HL-60/S4 treated with retinoic acid at 250 ng/mL for 4 days and 3 days (cell line): ENCODE results near the gene VSTM5.
"Not testable (repeated sequence)": the region's sequence is repeated elsewhere in the genome, so short reads cannot be mapped to it uniquely, and the experiment has no call there.

Experiments
- in situ Hi-C: fragments of 300-500 bp; cut with MboI; formaldehyde crosslinking; loops from 2 replicates; pipeline ENCODE4 v1.7.0; 2022; ENCODE audit warnings: low sequenced_read_pairs

Gene VSTM5, protein sequence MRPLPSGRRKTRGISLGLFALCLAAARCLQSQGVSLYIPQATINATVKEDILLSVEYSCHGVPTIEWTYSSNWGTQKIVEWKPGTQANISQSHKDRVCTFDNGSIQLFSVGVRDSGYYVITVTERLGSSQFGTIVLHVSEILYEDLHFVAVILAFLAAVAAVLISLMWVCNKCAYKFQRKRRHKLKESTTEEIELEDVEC

DNA sequence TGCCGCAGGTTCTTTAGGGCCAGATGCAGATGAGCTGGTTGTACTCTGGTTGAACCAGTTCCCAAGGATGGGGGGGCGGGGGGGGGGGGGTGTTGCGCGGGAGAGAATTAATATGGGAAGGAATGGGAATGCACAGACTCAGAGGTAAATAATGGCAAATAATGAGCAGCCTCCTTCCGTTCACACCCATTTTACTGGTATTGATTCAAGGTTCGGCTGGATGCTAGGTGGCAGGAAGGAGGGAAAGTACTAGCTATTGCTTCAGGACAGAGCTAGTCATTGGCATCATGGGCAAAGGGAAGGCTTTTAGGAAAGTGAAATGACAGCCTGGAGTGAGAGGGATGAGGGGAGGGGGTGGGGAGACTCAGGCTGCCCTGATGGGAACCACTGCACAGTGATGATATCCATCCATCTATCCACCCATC lies at the start of gene VSTM5:
VSTM5 (minus strand) TSS at position 25 of the 425 bp plus-strand sequence. CDS start 116 bp downstream, outside the sequence.
- in situ Hi-C loops: no loop called here

DNA sequence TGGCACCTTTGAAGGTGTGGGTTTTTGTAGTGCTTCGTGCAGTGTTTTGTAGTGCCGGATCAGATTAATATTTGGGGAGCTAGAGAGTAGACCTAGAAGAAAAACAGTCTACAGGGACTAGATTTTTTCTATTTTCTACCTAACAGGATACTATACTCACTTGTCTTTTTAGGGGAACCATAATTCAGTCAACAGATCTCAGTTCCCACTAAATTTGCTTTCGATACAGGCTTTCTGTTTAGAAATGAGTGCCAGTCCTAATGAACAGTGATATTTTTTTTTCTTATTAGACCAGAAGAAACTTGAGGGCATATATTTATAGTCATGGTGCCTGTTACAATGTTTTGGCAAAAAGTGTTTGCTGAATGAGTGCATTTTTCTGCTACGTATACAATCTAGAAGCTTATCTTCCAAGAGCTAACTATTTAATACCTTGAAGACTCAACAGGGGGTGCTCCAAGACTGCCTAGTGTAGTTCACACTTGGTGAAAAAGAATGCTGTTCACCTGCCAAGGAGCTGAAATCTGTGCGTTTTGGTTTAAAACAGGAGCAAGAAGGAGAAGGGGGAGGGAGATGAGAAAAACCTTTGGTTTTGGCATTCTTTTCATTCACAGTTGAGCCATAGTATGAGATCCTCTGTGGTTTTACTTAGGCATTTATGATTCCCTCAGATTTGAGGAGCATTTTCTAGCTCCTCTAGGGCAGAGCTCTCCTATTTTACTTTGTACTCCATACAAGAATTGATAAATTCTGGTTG lies 44.9 kb upstream of the VSTM5 start:
- in situ Hi-C loops: no loop called here

DNA sequence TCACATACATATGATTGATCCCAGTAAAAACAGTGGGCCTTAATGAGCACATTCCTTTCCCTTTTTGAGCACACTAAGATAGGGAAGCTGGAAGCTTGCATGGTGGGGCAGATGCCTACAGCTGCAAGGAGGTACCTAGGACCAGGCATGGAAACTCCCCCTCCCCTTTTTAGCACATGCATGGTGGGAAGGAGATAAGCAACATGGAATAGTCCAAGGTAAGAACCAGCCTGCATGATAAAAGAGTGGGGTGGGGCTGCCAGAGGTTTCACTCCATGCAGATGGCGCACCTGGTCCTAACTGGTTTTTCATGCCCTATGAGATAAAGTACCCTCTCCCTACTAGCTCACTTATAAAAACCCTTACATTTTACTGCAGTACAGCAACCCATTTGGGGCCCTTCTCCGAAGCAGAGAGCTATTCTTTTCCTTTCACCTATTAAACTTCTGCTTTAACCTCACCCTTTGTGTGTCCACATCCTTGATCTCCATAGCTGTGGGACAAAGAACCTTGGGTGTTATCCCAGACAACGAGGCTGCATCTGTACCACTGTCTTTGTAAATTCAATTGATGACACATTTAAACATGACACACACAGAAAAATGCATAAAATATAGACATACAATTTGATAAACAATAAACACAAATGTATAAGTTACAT lies 40.1 kb upstream of the VSTM5 start:
- in situ Hi-C loops: no loop called here

DNA sequence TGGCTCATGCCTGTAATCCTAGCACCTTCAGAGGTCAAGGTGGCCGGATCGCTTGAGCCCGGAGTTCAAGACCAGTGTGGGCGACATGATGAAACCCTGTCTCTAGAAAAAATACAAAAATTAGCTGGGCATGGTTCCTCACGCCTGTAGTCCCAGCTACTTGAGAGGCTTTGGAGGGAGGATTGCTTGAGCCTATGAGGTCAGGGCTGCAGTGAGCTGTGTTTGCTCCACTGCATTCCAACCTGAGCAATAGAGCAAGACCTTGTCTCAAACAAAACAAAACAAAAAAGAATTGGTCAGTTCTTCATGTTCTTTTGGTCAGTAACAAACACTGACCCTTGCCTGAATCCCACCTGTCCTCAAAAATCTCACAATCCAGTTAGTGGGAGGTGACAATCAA lies 36.7 kb upstream of the VSTM5 start:
- in situ Hi-C loops: no loop called here

DNA sequence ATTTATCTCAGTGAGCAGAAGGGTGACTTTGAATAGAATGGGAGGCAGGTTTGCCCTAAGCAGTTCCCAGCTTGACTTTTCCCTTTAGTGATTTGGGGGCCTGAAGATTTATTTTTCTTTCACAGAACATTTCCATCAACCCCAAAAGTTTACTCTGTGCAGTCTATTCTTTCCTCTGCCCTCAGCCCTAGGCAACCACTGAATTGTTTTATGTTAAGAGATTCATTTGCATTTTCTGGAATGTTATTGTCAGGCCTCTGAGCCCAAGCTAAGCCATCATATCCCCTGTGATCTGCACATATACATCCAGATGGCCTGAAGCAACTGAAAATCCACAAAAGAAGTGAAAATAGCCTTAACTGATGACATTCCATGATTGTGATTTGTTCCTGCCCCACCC lies 28.7 kb upstream of the VSTM5 start:
- in situ Hi-C loops: not testable (repeated sequence)

DNA sequence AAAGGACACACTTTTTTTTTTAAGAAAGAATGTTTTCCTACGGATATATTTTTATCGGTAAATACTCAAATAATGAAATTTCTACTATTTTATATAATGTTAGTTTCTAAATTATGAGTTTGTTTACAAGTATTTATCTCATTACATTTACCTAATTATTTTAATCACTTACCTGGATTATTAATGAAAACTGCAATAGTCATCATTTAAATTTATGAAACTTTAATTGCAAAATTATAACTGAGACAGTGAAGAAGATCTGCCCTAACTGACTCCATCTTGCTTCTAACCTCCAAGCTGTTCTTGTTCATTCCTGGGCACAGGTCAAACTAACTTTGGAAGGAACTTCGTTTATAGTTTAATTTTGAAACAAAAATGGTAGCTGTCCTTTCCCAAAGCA lies 25.2 kb upstream of the VSTM5 start:
- in situ Hi-C loops: no loop called here

DNA sequence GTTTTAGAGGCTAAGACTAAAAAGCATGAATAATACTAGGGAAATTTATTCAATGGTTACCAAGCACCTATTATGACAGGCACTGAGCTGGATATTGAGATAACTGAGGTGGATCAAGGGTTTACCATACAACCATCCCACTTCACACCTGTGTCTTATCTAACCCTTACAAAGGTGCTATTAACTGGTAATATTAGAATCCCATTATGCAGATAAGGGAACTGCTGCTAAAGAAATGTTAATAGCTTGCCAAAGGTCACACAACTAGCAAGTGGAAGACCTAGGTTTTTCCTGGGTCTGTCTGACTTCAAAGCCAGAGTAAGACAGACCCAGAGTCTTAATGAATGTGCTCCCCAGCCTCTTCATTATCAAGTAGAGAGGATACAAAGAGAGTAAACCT lies 21.1 kb upstream of the VSTM5 start:
- in situ Hi-C loops: no loop called here

DNA sequence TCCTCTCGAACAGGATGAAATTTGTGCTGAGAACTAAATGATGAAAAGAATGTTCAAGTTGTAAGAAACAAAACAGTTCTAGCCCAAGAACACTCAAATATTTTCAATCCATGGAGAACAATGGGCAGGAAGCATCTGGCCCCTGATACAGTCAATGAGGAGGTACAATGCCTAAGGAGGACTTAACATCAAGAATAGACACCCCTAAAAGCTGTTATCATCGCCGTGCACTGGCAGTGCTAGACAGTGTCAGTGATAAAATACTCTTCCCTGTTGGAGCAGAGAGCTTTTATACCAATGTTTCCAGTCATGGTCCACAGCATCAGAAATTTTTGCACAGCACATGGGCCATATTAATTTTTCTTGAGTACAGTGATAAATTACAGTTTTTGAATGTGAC lies 20.2 kb upstream of the VSTM5 start:
- in situ Hi-C loops: no loop called here

DNA sequence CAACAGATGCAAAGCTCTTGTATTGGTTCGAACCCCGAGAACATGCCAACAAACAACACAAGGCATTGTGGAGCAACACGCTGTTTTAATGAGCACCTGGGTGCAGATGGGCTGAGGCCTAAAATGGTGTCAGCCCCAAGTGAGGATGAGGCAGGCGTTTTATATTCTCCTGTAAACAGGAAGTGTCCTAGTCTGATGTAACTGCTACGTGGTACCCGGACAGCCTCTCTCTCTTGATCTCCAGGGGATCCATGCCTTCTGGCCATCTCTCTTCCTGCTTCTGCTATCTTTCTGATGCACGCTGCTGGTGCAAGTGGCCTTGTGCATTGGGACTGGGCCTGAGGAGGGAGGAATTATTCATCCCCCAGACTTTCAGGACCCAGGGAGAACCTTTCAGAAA lies 19.4 kb upstream of the VSTM5 start:
- in situ Hi-C loops: no loop called here

DNA sequence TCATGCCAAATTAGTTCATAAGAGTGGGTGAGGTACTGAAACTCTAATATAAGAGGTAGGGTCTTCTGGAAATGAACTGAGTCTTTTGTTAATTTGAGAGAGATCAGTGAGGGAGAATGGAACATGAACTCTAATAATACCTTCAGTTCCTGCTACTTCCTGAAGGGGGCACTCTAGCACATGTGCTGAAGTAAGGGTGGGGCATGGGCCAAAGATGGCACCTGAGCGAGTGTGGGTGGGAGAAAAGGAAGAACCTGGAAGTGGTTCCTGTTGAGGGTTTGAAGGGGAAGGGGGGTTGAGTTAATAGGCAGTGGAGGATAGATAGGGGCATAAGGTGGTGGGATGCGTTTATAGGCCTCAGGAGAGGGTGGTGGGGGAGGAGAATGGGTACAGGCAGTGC lies 18.0 kb upstream of the VSTM5 start:
- in situ Hi-C loops: not testable (repeated sequence)

DNA sequence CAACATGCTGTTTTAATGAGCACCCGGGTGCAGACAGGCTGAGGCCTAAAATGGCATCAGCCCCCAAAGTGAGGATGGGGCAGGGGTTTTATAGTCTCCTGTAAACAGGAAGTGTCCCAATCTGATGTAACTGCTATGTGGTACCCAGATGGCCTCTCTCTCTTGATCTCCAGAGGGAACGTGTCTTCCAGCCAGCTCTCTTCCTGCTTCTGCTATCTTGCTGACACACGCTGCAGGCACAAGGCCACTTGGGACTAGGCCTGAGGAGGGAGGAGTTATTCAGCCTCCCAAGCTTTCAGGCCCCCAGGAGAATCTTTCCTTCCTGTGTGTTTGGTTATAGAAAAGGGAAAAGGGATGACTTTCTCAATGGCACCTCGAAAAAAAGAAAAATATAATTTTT lies 11.4 kb upstream of the VSTM5 start:
- in situ Hi-C loops: no loop called here

DNA sequence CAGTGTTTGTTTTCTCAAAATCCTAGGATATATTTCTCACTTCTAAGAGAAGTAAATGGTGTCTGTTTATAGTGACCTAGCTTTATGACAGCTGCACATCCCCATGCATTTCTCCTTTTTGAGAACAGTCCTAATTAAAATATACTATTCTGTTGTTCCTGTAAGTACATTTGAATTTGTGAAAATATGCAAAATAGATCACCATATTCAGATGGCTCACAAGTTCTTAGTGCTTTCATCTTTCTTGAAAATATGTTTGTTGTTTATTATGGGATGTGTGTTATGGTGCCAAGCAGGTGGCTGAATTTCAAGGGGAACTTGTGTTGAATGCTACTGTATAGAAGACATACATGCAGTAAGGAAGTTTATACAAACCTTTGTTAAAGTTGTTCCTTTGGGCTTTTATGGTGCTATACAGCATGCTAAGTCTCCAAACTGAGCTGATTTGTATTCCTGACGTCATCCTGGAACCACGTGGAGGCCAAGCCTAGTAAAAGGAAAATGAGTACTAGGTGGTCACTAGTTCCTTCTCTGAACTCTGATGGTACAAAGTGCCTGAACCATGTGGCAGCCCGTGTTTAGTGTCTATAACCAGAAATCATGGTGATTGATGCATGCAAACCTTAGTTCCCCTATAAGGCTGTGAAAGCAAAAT lies 7.8 kb upstream of the VSTM5 start:
- in situ Hi-C loops: no loop called here

DNA sequence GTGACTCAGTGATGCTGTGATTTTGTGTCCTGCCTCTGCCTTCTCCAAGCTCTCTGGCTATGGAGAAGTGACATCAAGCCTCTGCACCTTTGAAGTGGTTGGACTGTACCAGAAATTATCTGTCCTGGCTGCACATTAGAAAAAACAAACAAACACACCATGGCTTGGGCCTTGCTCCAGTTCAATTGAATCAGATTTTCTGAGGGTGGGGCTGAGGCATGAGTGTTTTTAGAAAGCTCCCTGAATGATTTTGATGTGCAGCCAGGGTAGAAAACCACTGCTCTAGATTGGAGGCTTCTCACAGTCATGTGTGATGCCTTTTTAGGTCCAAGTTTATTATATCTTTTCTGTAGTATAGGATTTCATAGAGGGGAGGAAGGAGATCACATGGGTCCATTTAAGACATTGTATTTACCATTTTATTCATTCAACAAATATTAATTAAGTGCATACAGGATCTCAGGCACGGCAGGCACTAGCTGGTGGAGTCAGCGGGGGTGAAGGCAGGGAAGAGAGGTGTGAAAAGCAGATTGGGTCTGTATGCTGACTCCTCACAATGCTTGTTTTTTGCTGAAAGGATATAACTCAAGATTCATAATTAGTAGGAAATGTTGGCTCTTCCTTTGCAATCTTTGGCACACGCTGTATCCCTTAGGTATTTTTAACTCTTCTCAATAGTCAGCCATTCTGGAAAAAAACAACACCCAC lies 7.1 kb upstream of the VSTM5 start:
- in situ Hi-C loops: no loop called here

DNA sequence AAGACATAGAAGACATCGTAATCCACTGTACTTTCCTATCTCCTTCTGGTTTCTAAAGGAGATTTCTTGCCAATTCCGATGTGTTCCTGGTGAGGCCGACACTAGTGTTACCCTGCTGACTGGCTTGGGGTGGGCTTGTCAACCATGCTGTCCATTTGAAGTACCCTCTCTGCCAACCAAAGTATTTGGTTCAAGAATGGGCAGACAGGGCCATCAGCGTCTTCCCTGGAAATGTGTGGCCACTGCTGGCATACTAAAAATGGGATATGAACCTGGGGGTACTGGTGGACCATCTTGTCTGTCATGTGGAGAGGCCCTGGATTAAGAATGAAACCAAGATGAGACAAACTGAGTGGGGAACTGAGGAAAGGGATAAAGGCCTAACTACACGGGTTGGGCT lies 1.8 kb upstream of the VSTM5 start:
- in situ Hi-C loops: no loop called here

DNA sequence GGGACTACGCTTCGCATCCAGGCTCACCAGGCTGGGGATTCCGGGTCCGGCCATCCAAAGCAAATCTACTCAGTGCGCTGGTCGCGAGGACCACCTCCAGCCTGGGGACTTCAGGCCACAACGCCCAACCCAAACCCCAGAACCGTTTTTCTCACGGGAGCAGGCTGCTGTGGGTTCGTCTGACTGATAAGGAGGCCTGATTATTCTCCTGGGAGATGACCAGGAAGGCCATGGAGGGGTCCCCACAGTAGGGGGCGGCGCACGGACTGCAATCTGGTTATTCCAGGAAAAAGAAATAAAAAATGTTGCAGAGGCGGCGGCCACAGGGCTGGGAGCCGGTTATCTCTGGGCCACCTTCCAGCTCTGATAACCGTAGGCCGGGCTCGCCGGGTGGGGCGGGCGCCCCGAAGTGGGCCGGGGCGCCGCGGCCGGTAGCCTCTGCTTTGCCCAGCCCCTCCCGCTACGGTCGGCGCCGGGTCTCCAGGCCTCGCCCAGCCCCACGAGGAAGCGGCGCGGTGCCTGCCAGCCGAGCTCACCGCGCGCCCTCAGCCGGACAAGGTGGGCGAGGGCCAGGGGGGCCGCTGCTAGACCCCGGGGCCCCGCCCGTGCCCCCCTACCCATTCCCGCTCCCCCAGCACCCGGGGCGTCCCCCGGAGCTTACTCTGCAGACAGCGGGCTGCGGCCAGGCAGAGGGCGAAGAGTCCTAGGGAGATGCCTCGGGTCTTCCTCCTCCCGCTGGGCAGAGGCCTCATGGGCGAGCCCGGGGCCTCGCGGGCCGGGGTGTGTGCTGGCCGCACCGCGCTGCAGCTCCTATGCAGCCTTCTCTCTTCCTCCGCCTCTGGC lies 446 bp downstream of the VSTM5 start:
- in situ Hi-C loops: no loop called here

DNA sequence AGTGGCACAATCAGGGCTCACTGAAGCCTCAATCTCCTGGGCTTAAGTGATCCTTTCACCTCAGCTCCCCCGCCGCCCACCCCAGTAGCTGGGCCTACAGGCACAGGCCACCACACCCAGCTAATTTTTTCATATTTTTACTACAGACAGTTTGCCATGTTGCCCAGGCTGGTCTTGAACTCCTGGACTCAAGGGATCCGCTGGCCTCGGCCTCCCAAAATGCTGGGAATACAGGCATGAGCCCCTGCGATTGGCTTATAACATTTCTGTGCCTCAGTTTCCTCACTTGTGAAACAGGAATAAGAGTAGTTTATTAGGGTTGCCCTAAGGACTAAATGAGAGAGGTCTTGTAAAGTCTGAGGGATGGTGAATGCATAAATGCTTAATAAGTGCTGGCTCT lies 1.2 kb downstream of the VSTM5 start:
- in situ Hi-C loops: no loop called here

DNA sequence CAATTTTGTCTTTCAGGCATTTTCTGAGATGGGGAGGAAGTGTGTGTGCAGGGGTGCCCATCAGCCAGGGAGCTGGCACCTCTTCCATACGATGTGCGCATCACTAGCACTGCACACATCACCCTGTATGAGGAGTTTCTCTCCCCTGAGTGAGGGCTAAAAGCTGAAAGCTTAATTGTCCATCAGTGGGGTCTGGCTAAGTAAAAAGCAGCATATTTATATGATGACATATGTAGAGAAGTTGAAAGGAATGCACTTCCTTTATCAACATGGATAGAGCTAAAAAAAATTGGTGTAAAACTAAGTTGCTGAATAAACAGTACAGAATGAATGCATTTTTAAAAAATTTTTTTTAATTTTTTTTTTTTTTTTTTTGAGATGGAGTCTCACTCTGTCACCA lies 4.0 kb downstream of the VSTM5 start:
- in situ Hi-C loops: no loop called here

DNA sequence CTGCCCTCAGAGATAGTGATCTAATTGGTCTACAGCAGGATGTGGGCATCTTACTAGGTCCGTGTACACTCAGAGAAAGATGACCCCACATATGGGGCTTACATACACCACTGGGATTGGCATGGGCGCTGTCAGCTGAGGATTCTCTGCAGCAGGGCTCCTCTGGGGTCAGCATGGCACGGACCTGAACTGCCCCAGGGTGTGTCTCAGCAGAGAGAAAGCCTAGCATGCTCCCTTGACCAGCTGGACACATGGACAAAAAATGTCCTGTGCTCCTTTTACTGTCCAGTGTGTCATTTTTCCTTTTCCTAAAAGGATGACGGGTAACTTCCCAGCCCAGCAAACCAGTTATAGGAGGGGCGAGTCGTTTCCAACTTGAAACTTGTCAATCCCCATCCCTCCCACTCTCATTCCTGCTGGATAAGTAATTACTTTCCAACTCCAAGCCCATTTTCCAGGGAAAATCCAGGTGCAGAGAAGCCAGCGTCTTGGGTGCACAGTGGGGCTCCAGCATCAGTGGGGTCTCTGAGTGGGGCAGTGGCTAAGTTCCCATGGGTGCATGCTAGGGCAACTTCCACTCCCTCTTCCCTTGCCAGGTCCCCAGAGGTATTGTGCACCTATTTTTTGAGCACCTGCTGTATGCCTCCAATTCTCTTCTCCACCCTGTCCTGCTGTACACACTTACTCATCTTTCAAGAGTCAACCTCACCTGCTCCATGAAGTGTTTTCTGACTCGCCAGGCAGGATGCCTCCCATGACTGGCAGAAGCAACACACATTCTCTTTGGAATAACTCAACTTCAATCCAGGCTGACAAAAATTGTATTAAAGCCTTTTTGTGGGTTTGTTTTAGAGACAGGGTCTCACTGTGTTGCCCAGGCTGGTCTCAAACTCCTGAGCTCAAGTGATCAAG lies 5.0 kb downstream of the VSTM5 start:
- in situ Hi-C loops: no loop called here

DNA sequence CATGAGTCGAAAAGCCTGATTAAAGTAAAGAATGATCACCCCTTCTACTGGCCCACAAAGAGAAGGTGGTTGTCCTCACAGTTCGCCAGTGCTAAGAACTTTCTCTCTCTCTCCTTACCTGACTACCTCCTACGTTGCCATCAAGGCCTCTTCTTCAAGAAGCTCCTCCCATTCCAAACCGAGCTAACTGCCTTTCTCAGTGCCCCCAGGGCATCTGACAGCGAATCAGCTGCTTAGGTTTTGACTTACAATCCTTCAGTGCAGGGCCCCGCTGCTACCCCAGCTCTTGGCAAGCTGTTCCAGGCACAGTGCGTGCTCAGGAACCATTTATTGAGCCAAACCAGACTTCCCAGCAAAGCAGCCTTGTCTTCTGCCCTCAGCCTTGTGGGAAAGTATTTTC lies 5.8 kb downstream of the VSTM5 start:
- in situ Hi-C loops: no loop called here
